Esophagus squamous epithelium (tissue), 4 donors: ENCODE results near the gene ALDH18A1.

Experiments used
- POLR2A ChIP-seq, 4 donors: fragments of 450-650 bp; IDR thresholded peaks; one replicate each; pipeline ENCODE4 v1.6.1; 2017; ENCODE audit warnings: antibody characterized with exemption in 4 of 4, mild to moderate bottlenecking in 4 of 4, moderate library complexity in 3 of 4
- TF ChIP-seq, protein P1 (sequence below), 6 experiments: fragments of 450-650 bp in 4 of 6; fragments of 200-600 bp in 2 of 6; sonication (generic) in 2 of 6; IDR thresholded peaks; one replicate each; pipeline ENCODE4 v1.5.1; 2016 to 2019; ENCODE audit warnings: antibody characterized with exemption in 6 of 6, mild to moderate bottlenecking in 4 of 6, moderate library complexity in 4 of 6

DNA sequence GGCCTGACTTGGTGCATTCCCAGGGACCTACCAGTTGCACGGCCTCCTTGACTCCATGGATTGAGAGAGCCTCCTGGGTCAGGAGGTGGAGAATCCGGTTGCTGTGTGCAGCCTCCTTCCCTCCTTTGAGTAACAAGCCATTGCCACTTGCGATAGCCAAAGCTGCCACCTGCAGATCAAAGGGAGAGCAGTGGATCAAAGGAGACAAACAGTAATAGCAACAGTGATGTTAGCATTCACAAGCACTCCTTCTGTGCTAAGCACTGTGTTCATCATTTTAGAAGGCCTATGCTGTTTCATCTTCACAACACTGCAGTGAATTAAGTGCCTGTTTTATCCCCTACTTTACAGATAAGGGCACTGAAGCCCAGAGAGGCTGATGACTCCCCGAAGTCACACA is 40.1 kb downstream of the ALDH18A1 start:
- TF ChIP-seq, protein P1, sequence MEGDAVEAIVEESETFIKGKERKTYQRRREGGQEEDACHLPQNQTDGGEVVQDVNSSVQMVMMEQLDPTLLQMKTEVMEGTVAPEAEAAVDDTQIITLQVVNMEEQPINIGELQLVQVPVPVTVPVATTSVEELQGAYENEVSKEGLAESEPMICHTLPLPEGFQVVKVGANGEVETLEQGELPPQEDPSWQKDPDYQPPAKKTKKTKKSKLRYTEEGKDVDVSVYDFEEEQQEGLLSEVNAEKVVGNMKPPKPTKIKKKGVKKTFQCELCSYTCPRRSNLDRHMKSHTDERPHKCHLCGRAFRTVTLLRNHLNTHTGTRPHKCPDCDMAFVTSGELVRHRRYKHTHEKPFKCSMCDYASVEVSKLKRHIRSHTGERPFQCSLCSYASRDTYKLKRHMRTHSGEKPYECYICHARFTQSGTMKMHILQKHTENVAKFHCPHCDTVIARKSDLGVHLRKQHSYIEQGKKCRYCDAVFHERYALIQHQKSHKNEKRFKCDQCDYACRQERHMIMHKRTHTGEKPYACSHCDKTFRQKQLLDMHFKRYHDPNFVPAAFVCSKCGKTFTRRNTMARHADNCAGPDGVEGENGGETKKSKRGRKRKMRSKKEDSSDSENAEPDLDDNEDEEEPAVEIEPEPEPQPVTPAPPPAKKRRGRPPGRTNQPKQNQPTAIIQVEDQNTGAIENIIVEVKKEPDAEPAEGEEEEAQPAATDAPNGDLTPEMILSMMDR (IDR thresholded peaks at IDR 0.05): no peak
- no peak for TF ChIP-seq POLR2A (IDR thresholded peaks at IDR 0.05)
